Measurements from ENCODE around the gene PCCB. TPM values are rescaled to one million over a fixed set of nuclear protein-coding genes. Genes with fewer than 3 reads are reported as not detected.
"Not testable (repeated sequence)": the region's sequence is repeated elsewhere in the genome, so short reads cannot be mapped to it uniquely, and the experiment has no call there.

Gene PCCB
- total RNA-seq, 3 donors from 2014 or later (not counting 1 experiment from before 2014, with no cell fraction given): 17.7 to 19.9 (median 17.8) TPM

DNA sequence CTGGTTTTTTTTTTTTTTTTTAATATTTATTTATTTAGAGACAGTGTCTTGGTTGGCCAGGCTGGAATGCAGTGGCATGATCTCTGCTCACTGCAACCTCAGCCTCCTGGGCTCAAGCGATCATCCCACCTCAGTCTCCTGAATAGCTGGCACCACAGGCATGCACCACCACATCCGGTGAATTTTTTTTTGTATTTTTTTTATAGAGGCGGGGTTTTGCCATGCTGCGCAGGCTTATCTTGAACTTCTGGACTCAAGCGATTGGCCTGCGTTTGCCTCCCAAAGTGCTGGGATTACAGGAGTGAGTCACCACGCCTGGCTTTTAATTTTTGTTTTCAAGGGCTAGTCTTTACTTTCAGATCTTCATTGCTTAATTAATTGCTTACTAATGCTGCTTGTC is 13.1 kb downstream of the PCCB start:
- 98% methylated on average over 7 of the region's 7 CpGs for WGBS (ENCODE audit: insufficient coverage)
- no peak overlapping the region for H3K27ac Mint-ChIP-seq
- H3K4me3 ChIP-seq (ENCODE audit: low read length): no peak overlapping the region
- H3K27ac ChIP-seq (ENCODE audit: low read length): no peak overlapping the region
- H3K36me3 Mint-ChIP-seq: peaks cover 24% of the 10 kb centered on the region
- TF ChIP-seq, protein P1, sequence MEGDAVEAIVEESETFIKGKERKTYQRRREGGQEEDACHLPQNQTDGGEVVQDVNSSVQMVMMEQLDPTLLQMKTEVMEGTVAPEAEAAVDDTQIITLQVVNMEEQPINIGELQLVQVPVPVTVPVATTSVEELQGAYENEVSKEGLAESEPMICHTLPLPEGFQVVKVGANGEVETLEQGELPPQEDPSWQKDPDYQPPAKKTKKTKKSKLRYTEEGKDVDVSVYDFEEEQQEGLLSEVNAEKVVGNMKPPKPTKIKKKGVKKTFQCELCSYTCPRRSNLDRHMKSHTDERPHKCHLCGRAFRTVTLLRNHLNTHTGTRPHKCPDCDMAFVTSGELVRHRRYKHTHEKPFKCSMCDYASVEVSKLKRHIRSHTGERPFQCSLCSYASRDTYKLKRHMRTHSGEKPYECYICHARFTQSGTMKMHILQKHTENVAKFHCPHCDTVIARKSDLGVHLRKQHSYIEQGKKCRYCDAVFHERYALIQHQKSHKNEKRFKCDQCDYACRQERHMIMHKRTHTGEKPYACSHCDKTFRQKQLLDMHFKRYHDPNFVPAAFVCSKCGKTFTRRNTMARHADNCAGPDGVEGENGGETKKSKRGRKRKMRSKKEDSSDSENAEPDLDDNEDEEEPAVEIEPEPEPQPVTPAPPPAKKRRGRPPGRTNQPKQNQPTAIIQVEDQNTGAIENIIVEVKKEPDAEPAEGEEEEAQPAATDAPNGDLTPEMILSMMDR (IDR thresholded peaks at IDR 0.05): no peak
- no peaks in the 10 kb centered on the region for H3K27me3 Mint-ChIP-seq (ENCODE audit: low read depth in 2 of 2)
- ATAC-seq (no peak), DNase-seq (no peak)
- H3K4me1 Mint-ChIP-seq: no peaks in the 10 kb centered on the region
- intact Hi-C loops (cut with micrococcal nuclease): no loop called here
- H3K9me3 Mint-ChIP-seq: no peaks in the 10 kb centered on the region
- no peaks in the 10 kb centered on the region for H3K9me3 ChIP-seq (ENCODE audit: control insufficient read depth, insufficient read depth, low read length)
- H3K4me3 Mint-ChIP-seq: no peak overlapping the region
- no peaks in the 10 kb centered on the region for H3K27me3 ChIP-seq (ENCODE audit: control insufficient read depth, insufficient read depth, low read length)
- peaks cover 31% of the 10 kb centered on the region for H3K36me3 ChIP-seq (ENCODE audit: control insufficient read depth, insufficient read depth, low read length)
- H3K4me1 ChIP-seq (ENCODE audit: control insufficient read depth, insufficient read depth, low read length): no peaks in the 10 kb centered on the region

DNA sequence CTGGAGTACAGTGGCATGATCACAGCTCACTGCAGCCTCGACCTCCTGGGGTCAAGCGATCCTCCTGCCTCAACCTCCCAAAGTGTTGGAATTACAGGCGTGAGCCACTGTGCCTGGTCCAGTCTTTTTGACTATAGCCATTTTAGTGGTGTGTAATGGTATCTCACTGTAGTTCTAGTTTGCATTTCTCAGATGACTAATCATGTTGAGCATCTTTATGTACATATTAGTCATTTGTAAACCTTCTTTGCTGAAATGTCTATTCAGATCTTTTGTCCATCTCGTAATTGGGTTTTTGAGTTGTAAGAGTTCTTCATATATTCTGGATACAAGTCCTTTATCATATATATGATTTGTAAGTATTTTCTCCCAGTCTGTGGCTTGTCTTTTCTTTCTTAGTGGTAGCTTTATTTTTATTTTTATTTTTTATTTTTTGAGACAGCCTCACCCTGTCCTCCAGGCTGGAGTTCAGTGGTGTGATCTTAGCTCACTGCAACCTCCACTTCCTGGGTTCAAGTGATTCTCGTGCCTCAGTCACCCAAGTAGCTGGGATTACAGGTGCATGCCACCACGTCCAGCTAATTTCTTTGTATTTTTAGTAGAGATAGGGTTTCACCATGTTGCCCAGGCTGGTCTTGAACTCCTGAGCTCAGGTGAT is 16.5 kb downstream of the PCCB start:
- intact Hi-C loops (cut with micrococcal nuclease); H3K4me3 ChIP-seq (ENCODE audit: low read length); H3K27ac ChIP-seq (ENCODE audit: low read length); H3K4me3 Mint-ChIP-seq; H3K4me1 ChIP-seq (ENCODE audit: control insufficient read depth, insufficient read depth, low read length); H3K27ac Mint-ChIP-seq; H3K27me3 Mint-ChIP-seq (ENCODE audit: low read depth in 2 of 2); H3K9me3 Mint-ChIP-seq; ATAC-seq; H3K4me1 Mint-ChIP-seq; H3K27me3 ChIP-seq (ENCODE audit: control insufficient read depth, insufficient read depth, low read length); DNase-seq; H3K9me3 ChIP-seq (ENCODE audit: control insufficient read depth, insufficient read depth, low read length): not testable (repeated sequence)
- WGBS (ENCODE audit: insufficient coverage): 86% methylated on average over 5 of the region's 6 CpGs
- H3K36me3 ChIP-seq (ENCODE audit: control insufficient read depth, insufficient read depth, low read length): peaks cover 21% of the 10 kb centered on the region
- peaks cover 12% of the 10 kb centered on the region for H3K36me3 Mint-ChIP-seq

DNA sequence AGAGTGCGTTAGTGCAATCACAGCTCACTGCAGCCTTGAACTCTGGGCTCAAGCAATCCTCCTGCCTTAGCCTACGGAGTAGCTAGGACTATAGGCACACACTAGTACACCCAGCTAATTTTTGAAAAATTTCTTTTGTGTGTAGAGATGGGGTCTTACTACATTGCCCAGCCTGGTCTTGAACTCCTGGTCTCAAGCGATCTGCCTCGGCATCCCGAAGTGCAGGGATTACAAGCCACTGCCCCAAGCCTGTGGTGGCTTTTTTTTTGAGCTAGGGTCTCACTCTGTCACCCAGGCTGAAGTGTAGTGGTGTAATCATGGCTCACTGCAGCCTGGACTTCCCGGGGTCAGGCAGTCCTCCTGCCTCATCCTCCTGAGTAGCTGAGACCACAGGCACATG is 17.1 kb downstream of the PCCB start:
- H3K4me1 Mint-ChIP-seq: peaks cover 0 to 15% of the 10 kb centered on the region in 2 donors
- Histone ChIP-seq H3K27me3 (ENCODE audit: control insufficient read depth, insufficient read depth, low read length) (no peaks in the 10 kb centered on the region), H3K4me3 (ENCODE audit: low read length) (no peak overlapping the region), H3K27ac (ENCODE audit: low read length) (no peak overlapping the region), H3K4me1 (ENCODE audit: control insufficient read depth, insufficient read depth, low read length) (no peaks in the 10 kb centered on the region), H3K9me3 (ENCODE audit: control insufficient read depth, insufficient read depth, low read length) (no peaks in the 10 kb centered on the region), H3K36me3 (ENCODE audit: control insufficient read depth, insufficient read depth, low read length) (peaks cover 16% of the 10 kb centered on the region)
- DNase-seq (no peak), ATAC-seq (no peak)
- 98% methylated on average over 6 of the region's 6 CpGs for WGBS (ENCODE audit: insufficient coverage)
- no peaks in the 10 kb centered on the region for H3K27me3 Mint-ChIP-seq (ENCODE audit: low read depth in 2 of 2)
- TF ChIP-seq, protein P1 (IDR thresholded peaks at IDR 0.05): no peak
- peaks cover 6% of the 10 kb centered on the region for H3K36me3 Mint-ChIP-seq
- no peaks in the 10 kb centered on the region for H3K9me3 Mint-ChIP-seq
- H3K4me3 Mint-ChIP-seq: no peak overlapping the region
- no peak overlapping the region for H3K27ac Mint-ChIP-seq
- intact Hi-C loops (cut with micrococcal nuclease): no loop called here

DNA sequence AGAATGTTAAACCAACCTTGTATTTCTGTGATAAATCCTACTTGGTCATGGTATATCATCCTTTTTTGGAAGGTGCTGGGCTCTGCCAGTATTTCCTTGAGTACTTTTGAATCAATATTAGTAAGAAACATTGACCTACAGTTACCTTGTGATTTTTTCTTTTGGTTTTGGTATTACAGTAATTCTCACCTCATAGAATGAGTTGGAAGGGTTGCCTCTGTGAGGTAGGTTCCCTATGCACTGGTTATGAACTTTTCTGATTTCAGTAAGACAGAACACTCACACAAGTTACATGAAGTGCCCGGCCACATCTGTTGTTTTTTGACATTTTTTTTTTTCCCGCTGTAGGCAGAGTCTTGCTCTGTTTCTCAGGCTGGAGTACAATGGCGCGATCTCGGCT is 20.0 kb downstream of the PCCB start:
- DNase-seq (no peak), ATAC-seq (no peak)
- no peaks in the 10 kb centered on the region for H3K4me1 ChIP-seq (ENCODE audit: control insufficient read depth, insufficient read depth, low read length)
- Mint-ChIP-seq H3K4me1 (peaks cover 14 to 26% of the 10 kb centered on the region in 2 donors), H3K27ac (no peak overlapping the region), H3K4me3 (no peak overlapping the region), H3K27me3 (ENCODE audit: low read depth in 2 of 2) (no peaks in the 10 kb centered on the region), H3K36me3 (no peaks in the 10 kb centered on the region), H3K9me3 (no peaks in the 10 kb centered on the region)
- no peak overlapping the region for H3K4me3 ChIP-seq (ENCODE audit: low read length)
- intact Hi-C loops (cut with micrococcal nuclease): no loop called here
- WGBS (ENCODE audit: insufficient coverage): 97% methylated on average over 5 of the region's 5 CpGs
- no peaks in the 10 kb centered on the region for H3K27me3 ChIP-seq (ENCODE audit: control insufficient read depth, insufficient read depth, low read length)
- H3K27ac ChIP-seq (ENCODE audit: low read length): no peak overlapping the region
- peaks cover 4% of the 10 kb centered on the region for H3K36me3 ChIP-seq (ENCODE audit: control insufficient read depth, insufficient read depth, low read length)
- TF ChIP-seq, protein P1 (IDR thresholded peaks at IDR 0.05): no peak
- H3K9me3 ChIP-seq (ENCODE audit: control insufficient read depth, insufficient read depth, low read length): no peaks in the 10 kb centered on the region

DNA sequence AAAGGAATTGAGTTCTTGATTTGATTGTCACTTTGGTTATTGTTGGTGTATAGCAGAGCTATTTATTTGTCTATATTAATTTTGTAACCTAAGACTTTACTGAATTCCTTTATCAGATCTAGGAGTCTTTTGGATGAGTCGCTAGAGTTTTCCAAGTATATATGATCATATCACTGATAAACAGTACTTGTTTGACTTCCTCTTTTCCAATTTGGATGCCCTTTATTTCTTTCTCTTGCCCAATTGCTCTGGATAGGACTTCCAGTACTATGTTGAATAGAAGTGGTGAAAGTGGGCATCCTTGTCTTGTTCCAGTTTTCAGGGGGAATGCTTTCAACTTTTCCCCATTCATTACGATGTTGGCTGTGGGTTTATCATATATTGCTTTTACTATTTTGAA is 21.5 kb downstream of the PCCB start:
- not testable (repeated sequence) for H3K4me1 ChIP-seq (ENCODE audit: control insufficient read depth, insufficient read depth, low read length); H3K36me3 Mint-ChIP-seq; H3K27ac ChIP-seq (ENCODE audit: low read length)

More for the DNA sequence above, 21.5 kb downstream of the PCCB start:
- H3K36me3 ChIP-seq (ENCODE audit: control insufficient read depth, insufficient read depth, low read length); ATAC-seq; DNase-seq; H3K27me3 ChIP-seq (ENCODE audit: control insufficient read depth, insufficient read depth, low read length); intact Hi-C loops (cut with micrococcal nuclease); H3K4me3 Mint-ChIP-seq; H3K9me3 ChIP-seq (ENCODE audit: control insufficient read depth, insufficient read depth, low read length); H3K27ac Mint-ChIP-seq; H3K9me3 Mint-ChIP-seq; H3K27me3 Mint-ChIP-seq (ENCODE audit: low read depth in 2 of 2); H3K4me3 ChIP-seq (ENCODE audit: low read length): not testable (repeated sequence)
- 80% methylated on average over 1 of the region's 2 CpGs for WGBS (ENCODE audit: insufficient coverage)
- H3K4me1 Mint-ChIP-seq: peaks cover 18 to 26% of the 10 kb centered on the region in 2 donors
